PFSK-1 (cell line): Measurements from ENCODE around the gene CHM.

ENCODE experiments used
- FOXP2 ChIP-seq: optimal IDR thresholded peaks from 2 replicates; pipeline ENCODE3; 2011; ENCODE audit warnings: borderline replicate concordance, control low read depth, inconsistent platforms; ENCODE audit not compliant: insufficient read depth; ENCODE audit errors: extremely low read length, extremely low read depth
- POLR2AphosphoS5 ChIP-seq: IDR thresholded peaks from 2 replicates; pipeline ENCODE4 v1.6.1; 2012; ENCODE audit warnings: low read depth, mild to moderate bottlenecking, control low read depth, low read length, moderate library complexity
- REST ChIP-seq, 2 experiments: IDR thresholded peaks; 2 replicates each; pipeline versions ENCODE4 v1.6.1 to v1.8.0; 2011 to 2012; ENCODE audit warnings: low read depth in 2 of 2, low read length in 2 of 2, control low read depth in 1 of 2, inconsistent platforms in 1 of 2, mild to moderate bottlenecking in 1 of 2, moderate library complexity in 1 of 2; ENCODE audit not compliant: insufficient read depth in 1 of 2
- SIN3A ChIP-seq: IDR thresholded peaks from 2 replicates; pipeline ENCODE4 v1.6.1; 2012; ENCODE audit warnings: mild to moderate bottlenecking, low read length, moderate library complexity, borderline replicate concordance; ENCODE audit not compliant: insufficient read depth
- TAF1 ChIP-seq: IDR thresholded peaks from 2 replicates; pipeline ENCODE4 v1.6.1; 2012; ENCODE audit warnings: low read length, control low read depth, borderline replicate concordance; ENCODE audit not compliant: insufficient read depth

The CHM gene

GRCh38 chrX:85914431-85914830 is 132.9 kb downstream of the CHM start:
- TF ChIP-seq TAF1 (no peak), FOXP2 (no peak), POLR2AphosphoS5 (no peak), SIN3A (no peak), REST (IDR thresholded peaks at IDR 0.05; ENCODE audit: insufficient read depth in 1 of 2, low read depth in 2 of 2, low read length in 2 of 2) (no peak)

DNA sequence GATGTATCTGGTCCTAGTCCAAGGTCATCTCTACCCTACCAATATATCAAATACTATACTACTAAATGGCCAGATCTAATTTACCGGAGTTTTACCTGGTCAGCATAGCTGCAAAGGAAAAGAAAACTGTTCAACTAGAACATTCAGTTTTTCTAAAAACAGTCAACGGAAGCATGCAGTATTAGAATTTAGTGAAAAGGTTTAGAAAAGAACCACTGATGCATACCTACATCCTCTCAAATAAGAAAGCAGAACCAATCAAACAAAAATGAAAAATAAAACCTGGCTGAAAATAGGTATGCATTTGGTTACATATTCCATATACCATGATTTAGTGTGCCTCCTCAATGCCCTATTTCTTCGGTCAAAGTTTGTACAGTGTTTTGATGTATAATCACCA is 140.0 kb downstream of the CHM start:
- TF ChIP-seq TAF1 (no peak), REST (IDR thresholded peaks at IDR 0.05; ENCODE audit: insufficient read depth in 1 of 2, low read depth in 2 of 2, low read length in 2 of 2) (no peak), SIN3A (no peak), POLR2AphosphoS5 (no peak)

- TF ChIP-seq REST (IDR thresholded peaks at IDR 0.05; ENCODE audit: insufficient read depth in 1 of 2, low read depth in 2 of 2, low read length in 2 of 2), result no peak
Measured at GRCh38 chrX:85906399-85906798, 141.0 kb downstream of the CHM start.

DNA sequence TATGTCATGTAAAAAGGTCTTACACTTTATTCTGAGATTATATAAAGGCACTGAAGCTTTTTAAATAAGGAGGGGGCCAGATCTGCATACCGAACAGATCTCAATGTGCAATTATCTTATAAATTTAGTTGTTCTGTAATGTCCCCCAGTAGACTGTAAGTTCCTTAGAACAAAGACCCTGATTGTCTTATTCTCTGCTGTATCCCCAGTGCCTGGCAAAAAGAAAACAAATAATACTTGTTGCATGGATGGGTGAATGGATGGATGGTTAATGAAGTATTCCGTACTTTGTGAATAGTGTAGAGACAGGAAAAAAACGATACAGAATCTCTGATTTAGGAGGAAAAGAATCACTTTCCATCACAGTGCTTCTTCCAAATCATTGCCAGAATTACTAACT is 141.5 kb downstream of the CHM start:
- TF ChIP-seq REST (IDR thresholded peaks at IDR 0.05; ENCODE audit: insufficient read depth in 1 of 2, low read depth in 2 of 2, low read length in 2 of 2) (no peak), SIN3A (no peak), FOXP2 (no peak), POLR2AphosphoS5 (no peak), TAF1 (no peak)

DNA sequence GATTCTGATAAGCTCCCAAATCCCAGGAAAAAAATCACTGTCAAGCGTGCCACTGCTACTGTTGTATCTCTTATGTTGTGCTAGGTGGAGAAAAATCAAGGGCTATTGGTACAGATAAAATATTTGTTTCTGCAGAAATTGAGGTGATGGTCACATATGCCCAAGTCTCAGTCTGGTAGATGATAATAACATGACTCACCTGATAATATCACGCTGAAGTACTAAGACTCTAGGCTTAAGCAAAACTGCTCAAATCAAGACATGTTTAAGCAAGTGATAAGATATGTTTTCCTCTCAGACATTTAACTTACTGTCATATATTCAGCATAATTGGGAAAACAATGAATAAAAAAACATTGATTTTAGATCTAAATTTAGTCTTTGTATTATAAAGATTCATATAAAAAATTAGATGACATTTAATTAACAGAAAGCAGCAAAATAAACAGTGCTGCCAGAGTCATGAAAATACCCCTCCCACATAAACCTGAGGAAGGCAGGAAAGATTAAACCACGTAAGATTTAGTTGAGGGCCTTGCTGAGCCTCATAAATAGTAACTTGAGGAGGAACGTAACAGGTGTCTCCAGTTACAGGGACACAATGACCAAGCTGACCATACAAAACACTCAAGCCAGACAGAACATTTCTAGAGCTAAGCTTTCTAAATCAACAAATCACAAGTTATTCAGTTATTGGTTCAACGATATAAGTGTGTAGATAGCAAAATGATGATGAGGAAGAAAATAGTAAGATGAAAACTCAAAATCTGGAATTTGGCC is 143.5 kb downstream of the CHM start:
- TF ChIP-seq TAF1 (no peak), POLR2AphosphoS5 (no peak), REST (IDR thresholded peaks at IDR 0.05; ENCODE audit: insufficient read depth in 1 of 2, low read depth in 2 of 2, low read length in 2 of 2) (no peak), FOXP2 (no peak)
